Brain pericyte (primary cell): ENCODE data around the gene HS3ST2.
"Not testable (repeated sequence)": the region's sequence is repeated elsewhere in the genome, so short reads cannot be mapped to it uniquely, and the experiment has no call there.

Source experiments
- DNase-seq: peaks from one replicate; pipeline ENCODE4 v3.0.0-alpha.2; 2012; ENCODE audit warnings: low read depth, low spot score

The HS3ST2 gene

GRCh38 chr16:22813223-22813947 lies 577 bp upstream of the HS3ST2 start:
- DNase-seq: no peak

- no peak for DNase-seq
Observed at GRCh38 chr16:22814711-22815105, 746 bp downstream of the HS3ST2 start.

- DNase-seq: no peak
Observed at GRCh38 chr16:22815863-22816262, 1.9 kb downstream of the HS3ST2 start.

GRCh38 chr16:22816475-22816874 lies 2.5 kb downstream of the HS3ST2 start:
- no peak for DNase-seq

- not testable (repeated sequence) for DNase-seq
Observed at GRCh38 chr16:22818736-22819135, 4.8 kb downstream of the HS3ST2 start.

- DNase-seq: no peak
Observed at GRCh38 chr16:22838681-22839080, 24.7 kb downstream of the HS3ST2 start.

- DNase-seq: not testable (repeated sequence)
Observed at GRCh38 chr16:22842031-22842430, 28.1 kb downstream of the HS3ST2 start.

- no peak for DNase-seq
Observed at GRCh38 chr16:22843122-22843521, 29.2 kb downstream of the HS3ST2 start.

GRCh38 chr16:22843856-22844255 lies 29.9 kb downstream of the HS3ST2 start:
- DNase-seq: no peak

GRCh38 chr16:22844416-22844815 lies 30.5 kb downstream of the HS3ST2 start:
- DNase-seq: no peak

GRCh38 chr16:22847100-22847499 lies 33.1 kb downstream of the HS3ST2 start:
- no peak for DNase-seq

- DNase-seq: no peak
Observed at GRCh38 chr16:22847690-22848089, 33.7 kb downstream of the HS3ST2 start.

GRCh38 chr16:22848451-22848850 lies 34.5 kb downstream of the HS3ST2 start:
- no peak for DNase-seq

GRCh38 chr16:22849517-22849916 lies 35.6 kb downstream of the HS3ST2 start:
- DNase-seq: no peak

GRCh38 chr16:22855231-22855630 lies 41.3 kb downstream of the HS3ST2 start:
- DNase-seq: no peak

GRCh38 chr16:22857296-22858025 lies 43.5 kb downstream of the HS3ST2 start:
- no peak for DNase-seq

- DNase-seq: no peak
Observed at GRCh38 chr16:22859925-22860324, 46.0 kb downstream of the HS3ST2 start.

GRCh38 chr16:22861580-22861979 lies 47.6 kb downstream of the HS3ST2 start:
- DNase-seq: no peak

- no peak for DNase-seq
Observed at GRCh38 chr16:22862046-22862445, 48.1 kb downstream of the HS3ST2 start.

GRCh38 chr16:22864375-22864774 lies 50.4 kb downstream of the HS3ST2 start:
- DNase-seq: no peak

- DNase-seq: no peak
Observed at GRCh38 chr16:22868593-22869224, 54.7 kb downstream of the HS3ST2 start.

- no peak for DNase-seq
Observed at GRCh38 chr16:22871861-22872260, 57.9 kb downstream of the HS3ST2 start.

GRCh38 chr16:22874394-22874793 lies 60.4 kb downstream of the HS3ST2 start:
- no peak for DNase-seq
